Testis (tissue), 2 donors: ENCODE data around the gene C1QTNF3.

Experiments used
- CTCF ChIP-seq, 3 experiments: fragments of 450-650 bp in 2 of 3; fragments of 200-600 bp in 1 of 3; sonication (generic) in 1 of 3; IDR thresholded peaks; one replicate each; pipeline ENCODE4 v1.5.1; 2016 to 2019; ENCODE audit warnings: antibody characterized with exemption in 3 of 3, mild to moderate bottlenecking in 2 of 3, moderate library complexity in 1 of 3
- POLR2A ChIP-seq: fragments of 450-650 bp; IDR thresholded peaks from one replicate; pipeline ENCODE4 v1.6.1; 2017; ENCODE audit warnings: antibody characterized with exemption, mild to moderate bottlenecking, moderate library complexity

GRCh38 chr5:34014626-34015025 is 28.4 kb downstream of the C1QTNF3 start:
- no peak for TF ChIP-seq CTCF (IDR thresholded peaks at IDR 0.05)
- TF ChIP-seq POLR2A = no peak
